Spleen (tissue), 7 donors: ENCODE data around the gene PRKG1.

Source experiments
- CTCF ChIP-seq, 11 experiments: fragments of 200-600 bp in 7 of 11; fragments of 450-650 bp in 4 of 11; sonication (generic) in 4 of 11; IDR thresholded peaks in 8 of 11; conservative IDR thresholded peaks in 3 of 11; 1 replicate in 7 of 11; 2 replicates in 4 of 11; pipeline versions ENCODE4 v1.4.0 to v1.8.0; 2016 to 2021; ENCODE audit warnings: antibody characterized with exemption in 11 of 11, inconsistent platforms in 4 of 11, mild to moderate bottlenecking in 1 of 11
- POLR2A ChIP-seq, 3 donors: fragments of 450-650 bp; IDR thresholded peaks; one replicate each; pipeline ENCODE4 v1.5.1; 2017; ENCODE audit warnings: antibody characterized with exemption in 3 of 3, mild to moderate bottlenecking in 1 of 3
- donor health status: DM: no; HTN: no; CAD: no; lungs with moderate emphysema.
- donor health status: DM: no; HTN: no; CAD: no.
- donor health status: DM: no; HTN: no; CAD: no.

- TF ChIP-seq CTCF (IDR thresholded peaks at IDR 0.05 in 8 of 11, conservative IDR thresholded peaks at IDR 0.05 in 3 of 11) (no peak), POLR2A (IDR thresholded peaks at IDR 0.05) (no peak)
These were observed 9.1 kb downstream of the PRKG1 start for GRCh38 chr10:51083356-51083853.
